Endothelial cell of umbilical vein (primary cell): ENCODE results near the gene XXYLT1. TPM values are rescaled to one million over a fixed set of nuclear protein-coding genes. Genes with fewer than 3 reads are reported as not detected.

Source experiments
- BruUV-seq: library from RNA; stranded (reverse); fragments of 400-500 nt; replicated peaks from 2 replicates; lab custom pipeline; 2021; lab: Mats Ljungman, UMichigan
- CTCF ChIA-PET: fragments of 300-600, 350-600 bp; sonication (Branson Sonifier 250); formaldehyde crosslinking; loops from one replicate; lab custom pipeline; 2021; ENCODE audit warnings: antibody characterized with exemption, inconsistent platforms; lab: Charles Lee
- POLR2A ChIA-PET: fragments of 300-600, 350-600 bp; sonication (Branson Sonifier 250); formaldehyde crosslinking; loops from one replicate; lab custom pipeline; 2021; ENCODE audit warnings: antibody characterized with exemption, inconsistent platforms; lab: Charles Lee
- DNase-seq: peaks from one replicate; pipeline ENCODE4 v3.0.0-alpha.2; 2011; ENCODE audit warnings: low read depth, low spot score
- FAIRE-seq: peaks from 2 replicates; lab custom pipeline; 2011; peaks lifted over from hg19 to GRCh38; lab: Jason Lieb, UNC
- H2AFZ ChIP-seq: 2 replicates; pipeline ENCODE4 v1.6.0; 2012; ENCODE audit warnings: low read depth, low read length, control low read depth, inconsistent platforms
- H3K27ac ChIP-seq: 2 replicates; pipeline ENCODE4 v1.5.1; 2011; ENCODE audit warnings: low read depth, mild to moderate bottlenecking, control low read depth, low read length, moderate library complexity; ENCODE audit not compliant: insufficient read depth
- H3K27me3 ChIP-seq, 2 experiments: 2 replicates each; pipeline versions ENCODE4 v1.6.0 to v1.6.1; 2011; ENCODE audit warnings: low read length in 2 of 2, mixed read lengths in 1 of 2; ENCODE audit not compliant: control insufficient read depth in 2 of 2, insufficient read depth in 2 of 2
- H3K36me3 ChIP-seq, 2 experiments: 2 replicates in 1 of 2; 3 replicates in 1 of 2; pipeline ENCODE4 v1.5.1; 2011; ENCODE audit warnings: low read length in 2 of 2, mild to moderate bottlenecking in 1 of 2, moderate library complexity in 1 of 2; ENCODE audit not compliant: control insufficient read depth in 2 of 2, insufficient read depth in 2 of 2; ENCODE audit errors: extremely low read depth in 1 of 2
- H3K4me1 ChIP-seq: 3 replicates; pipeline ENCODE4 v1.5.1; 2011; ENCODE audit warnings: mild to moderate bottlenecking, low read length; ENCODE audit not compliant: control insufficient read depth, insufficient read depth; ENCODE audit errors: extremely low read depth
- H3K4me2 ChIP-seq: 2 replicates; pipeline ENCODE4 v1.6.1; 2011; ENCODE audit warnings: low read length, control low read depth, mixed read lengths; ENCODE audit not compliant: insufficient read depth
- H3K4me3 ChIP-seq, 3 experiments: fragments of 200-600 bp in 1 of 3; sonication (generic), shearing (Covaris generic) in 1 of 3; replicated peaks in 1 of 3; 2 replicates each; pipeline ENCODE4 v1.5.1; 2011 to 2016; ENCODE audit warnings: control low read depth in 3 of 3, low read length in 3 of 3, mild to moderate bottlenecking in 2 of 3, inconsistent platforms in 1 of 3, low read depth in 1 of 3, moderate library complexity in 1 of 3; ENCODE audit not compliant: insufficient read depth in 1 of 3
- H3K79me2 ChIP-seq: 2 replicates; pipeline ENCODE4 v1.6.0; 2012; ENCODE audit warnings: low read length, inconsistent platforms; ENCODE audit not compliant: control insufficient read depth, insufficient read depth
- H3K9ac ChIP-seq: replicated peaks from 2 replicates; pipeline ENCODE3; 2011; ENCODE audit warnings: low read length, control low read depth; ENCODE audit not compliant: insufficient read depth; ENCODE audit errors: extremely low read depth
- H3K9me1 ChIP-seq: replicated peaks from 3 replicates; pipeline ENCODE4 v1.6.0; 2011; ENCODE audit warnings: mild to moderate bottlenecking, low read length; ENCODE audit not compliant: control insufficient read depth, insufficient read depth; ENCODE audit errors: extremely low read depth
- H3K9me3 ChIP-seq: replicated peaks from 2 replicates; pipeline ENCODE4 v1.5.1; 2012; ENCODE audit warnings: low read length, inconsistent platforms; ENCODE audit not compliant: control insufficient read depth, insufficient read depth
- H4K20me1 ChIP-seq: replicated peaks from 2 replicates; pipeline ENCODE3; 2011; ENCODE audit warnings: mild to moderate bottlenecking, low read length; ENCODE audit not compliant: control insufficient read depth, insufficient read depth; ENCODE audit errors: extremely low read depth
- CTCF ChIP-seq, 2 donors: IDR thresholded peaks; 1 replicate in 1 of 2; 2 replicates in 1 of 2; pipeline ENCODE4 v1.5.1; 2011; ENCODE audit warnings: low read length in 2 of 2, mild to moderate bottlenecking in 2 of 2, moderate library complexity in 2 of 2, control low read depth in 1 of 2, inconsistent platforms in 1 of 2, low read depth in 1 of 2; ENCODE audit not compliant: insufficient read depth in 1 of 2; ENCODE audit errors: extremely low read depth in 1 of 2
- EZH2 ChIP-seq: IDR thresholded peaks from 2 replicates; pipeline ENCODE4 v1.6.1; 2012; ENCODE audit warnings: borderline replicate concordance, low read depth, mild to moderate bottlenecking, moderate library complexity, low read length, inconsistent platforms; ENCODE audit not compliant: severe bottlenecking
- FOS ChIP-seq: IDR thresholded peaks from 2 replicates; pipeline ENCODE4 v1.6.1; 2011; ENCODE audit warnings: mild to moderate bottlenecking, low read length, moderate library complexity, borderline replicate concordance; ENCODE audit not compliant: insufficient read depth
- GATA2 ChIP-seq: IDR thresholded peaks from 2 replicates; pipeline ENCODE4 v1.7.0; 2011; ENCODE audit warnings: low read depth, mild to moderate bottlenecking, moderate library complexity, mixed read lengths, low read length; ENCODE audit not compliant: insufficient read length, insufficient read depth
- JUN ChIP-seq: IDR thresholded peaks from 2 replicates; pipeline ENCODE4 v1.6.1; 2011; ENCODE audit warnings: borderline replicate concordance, low read depth; ENCODE audit not compliant: insufficient read length, insufficient read depth
- MAX ChIP-seq: IDR thresholded peaks from 2 replicates; pipeline ENCODE4 v1.6.1; 2011; ENCODE audit not compliant: insufficient read depth, insufficient read length
- POLR2A ChIP-seq: IDR thresholded peaks from 2 replicates; pipeline ENCODE4 v1.6.1; 2012; ENCODE audit warnings: low read depth, mild to moderate bottlenecking, control low read depth, low read length
- POLR2AphosphoS5 ChIP-seq: IDR thresholded peaks from 2 replicates; pipeline ENCODE4 v1.6.1; 2012; ENCODE audit warnings: low read depth, mild to moderate bottlenecking, control low read depth, low read length, moderate library complexity; ENCODE audit not compliant: insufficient read depth
- dilution Hi-C: fragments of 300-500 bp; cut with MboI; formaldehyde crosslinking; loops from one replicate; pipeline ENCODE4 v1.15.0; 2019; ENCODE audit warnings: low sequenced_read_pairs; ENCODE audit not compliant: extremely low pct_ligation_motif_present
- intact Hi-C: fragments of 100-400 bp; cut with micrococcal nuclease; formaldehyde crosslinking; loops from one replicate; pipeline ENCODE4 v1.10.0; 2022
- polyA plus RNA-seq, 4 experiments: library from polyadenylated mRNA; depleted of rRNA in 3 of 4; stranded (reverse) in 3 of 4; unstranded in 1 of 4; fragments of >200 nt; gene quantifications; 2 replicates each; pipeline versions ENCODE4 v1.2.1 to v1.2.3, GENCODE V29; 2011 to 2012; ENCODE audit warnings: missing spikeins in 1 of 4
- total RNA-seq: library from RNA; stranded (reverse); gene quantifications from 2 replicates; pipeline ENCODE4 v1.2.3, GENCODE V29; 2021

Gene XXYLT1
- total and polyA plus RNA-seq, 2 donors (not counting 3 experiments of a cell fraction or from before 2014, with no cell fraction given), result 54.4 to 78.1 TPM

GRCh38 chr3:195035345-195036202 is 235.4 kb downstream of the XXYLT1 start:
- DNase-seq (no peak), FAIRE-seq (no peak)
- POLR2A ChIA-PET, result no interaction called here
- intact Hi-C loops, result no loop called here
- dilution Hi-C loops, result no loop called here
- Histone ChIP-seq H4K20me1 (no peaks in the 10 kb centered on the region), H3K27ac (no peak overlapping the region), H3K9ac (no peak overlapping the region), H2AFZ (no peak overlapping the region), H3K79me2 (no peaks in the 10 kb centered on the region), H3K27me3 (no peaks in the 10 kb centered on the region), H3K9me3 (no peaks in the 10 kb centered on the region), H3K9me1 (no peaks in the 10 kb centered on the region), H3K36me3 (no peaks in the 10 kb centered on the region), H3K4me1 (peaks cover 38% of the 10 kb centered on the region), H3K4me3 (no peak overlapping the region), H3K4me2 (no peak overlapping the region)
- CTCF ChIA-PET, result interaction anchor here (1.2 to 1.3 kb wide), 2 partner anchors 83 to 105 kb away, joined by 3 to 4 read pairs; no protein-coding TSS in a partner anchor
- peak; percentile 11 to 17 for TF ChIP-seq CTCF (IDR thresholded peaks at IDR 0.05; ENCODE audit: extremely low read depth in 1 of 2, insufficient read depth in 1 of 2, low read depth in 1 of 2, low read length in 2 of 2)
- no peak for TF ChIP-seq JUN
- BruUV-seq, result no TSS peak

DNA sequence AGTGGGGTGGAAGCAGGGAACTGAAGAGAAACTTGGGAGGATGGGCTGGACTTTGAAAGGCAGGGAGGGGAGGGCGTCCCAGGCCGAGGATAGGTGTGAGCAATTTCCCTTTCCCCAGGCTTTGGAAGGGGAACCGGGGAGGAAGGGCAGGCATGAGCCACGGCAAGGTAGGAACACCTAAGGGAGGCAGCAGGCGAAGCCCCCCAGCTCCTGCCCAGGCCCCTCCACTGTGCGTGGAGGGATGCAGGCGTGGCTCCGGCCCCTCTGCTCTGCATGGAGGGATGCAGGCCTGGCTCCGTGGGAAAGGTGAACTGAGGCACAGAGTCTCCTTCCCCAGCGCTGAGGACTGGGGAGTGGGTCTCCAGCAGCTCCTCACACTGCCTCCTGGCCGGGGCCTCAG is 236.4 kb downstream of the XXYLT1 start:
- TF ChIP-seq FOS (no peak), EZH2 (no peak), POLR2AphosphoS5 (no peak), GATA2 (no peak), CTCF (IDR thresholded peaks at IDR 0.05; ENCODE audit: extremely low read depth in 1 of 2, insufficient read depth in 1 of 2, low read depth in 1 of 2, low read length in 2 of 2) (no peak), POLR2A (no peak), MAX (no peak)
- FAIRE-seq (peak; percentile 15), DNase-seq (no peak)
- CTCF ChIA-PET, result interaction anchor here (0.6 to 1.3 kb wide), 4 partner anchors 15 to 104 kb away, joined by 3 to 4 read pairs (median 3); no protein-coding TSS in a partner anchor
- no peak overlapping the region for H3K27ac ChIP-seq
- no peaks in the 10 kb centered on the region for H3K36me3 ChIP-seq
- H3K9me3 ChIP-seq, result no peaks in the 10 kb centered on the region
- H3K4me3 ChIP-seq, result no peak overlapping the region
- no peak overlapping the region for H3K9ac ChIP-seq
- no peaks in the 10 kb centered on the region for H3K9me1 ChIP-seq
- H3K4me2 ChIP-seq, result no peak overlapping the region
- dilution Hi-C loops, result no loop called here
- intact Hi-C loops, result no loop called here
- POLR2A ChIA-PET, result no interaction called here
- H4K20me1 ChIP-seq, result no peaks in the 10 kb centered on the region
- BruUV-seq, result no TSS peak
- H3K4me1 ChIP-seq, result peaks cover 48% of the 10 kb centered on the region
- no peaks in the 10 kb centered on the region for H3K79me2 ChIP-seq
- no peak overlapping the region for H2AFZ ChIP-seq
- no peaks in the 10 kb centered on the region for H3K27me3 ChIP-seq
